KMS-11 (cell line): ENCODE results near the gene STARD13.

Source experiments
- H2AFZ ChIP-seq: fragments of 200-600 bp; sonication (generic); 2 replicates; pipeline ENCODE4 v1.6.1; 2016; ENCODE audit warnings: antibody characterized with exemption, mixed run types, low read depth
- H3K27ac ChIP-seq: fragments of 200-600 bp; sonication (generic); 2 replicates; pipeline ENCODE4 v1.6.1; 2016; ENCODE audit warnings: mild to moderate bottlenecking, mixed run types
- H3K27me3 ChIP-seq: fragments of 200-600 bp; sonication (generic); 2 replicates; pipeline ENCODE4 v1.6.1; 2017; ENCODE audit warnings: mild to moderate bottlenecking, low read depth, mixed run types, moderate library complexity; ENCODE audit not compliant: insufficient read depth
- H3K36me3 ChIP-seq: fragments of 200-600 bp; sonication (generic); 2 replicates; pipeline ENCODE4 v1.6.1; 2017; ENCODE audit warnings: mild to moderate bottlenecking, mixed run types; ENCODE audit not compliant: insufficient read depth
- H3K4me1 ChIP-seq: fragments of 200-600 bp; sonication (generic); 2 replicates; pipeline ENCODE4 v1.6.1; 2016; ENCODE audit warnings: mild to moderate bottlenecking, low read depth, mixed run types; ENCODE audit not compliant: poor library complexity, severe bottlenecking
- H3K4me2 ChIP-seq: fragments of 200-600 bp; sonication (generic); 2 replicates; pipeline ENCODE4 v1.7.0; 2016; ENCODE audit warnings: mild to moderate bottlenecking, mixed run types
- H3K4me3 ChIP-seq: fragments of 200-600 bp; sonication (generic); IDR thresholded peaks from 2 replicates; pipeline ENCODE4 v1.6.1; 2017; ENCODE audit warnings: low read depth, low read length, mixed read lengths; ENCODE audit not compliant: insufficient read depth
- H3K79me2 ChIP-seq: fragments of 200-600 bp; sonication (generic); 2 replicates; pipeline ENCODE4 v1.6.1; 2016; ENCODE audit warnings: low read depth, mixed run types; ENCODE audit not compliant: insufficient read depth
- H3K9ac ChIP-seq: fragments of 200-600 bp; sonication (generic); 2 replicates; pipeline ENCODE4 v1.6.1; 2016; ENCODE audit warnings: mild to moderate bottlenecking, mixed run types
- H4K20me1 ChIP-seq: fragments of 200-600 bp; sonication (generic); 2 replicates; pipeline ENCODE4 v1.6.1; 2016; ENCODE audit warnings: mild to moderate bottlenecking, mixed run types; ENCODE audit not compliant: insufficient read depth
- CTCF ChIP-seq: fragments of 200-600 bp; sonication (generic); conservative IDR thresholded peaks from 2 replicates; pipeline ENCODE4 v1.6.1; 2017; ENCODE audit warnings: low read depth, mild to moderate bottlenecking, antibody characterized with exemption, low read length, moderate library complexity, mixed read lengths

The STARD13 gene

GRCh38 chr13:33106656-33107360 lies 178.7 kb downstream of the STARD13 start:
- Histone ChIP-seq H3K27me3 (no peaks in the 10 kb centered on the region), H3K4me3 (no peak overlapping the region), H3K36me3 (no peaks in the 10 kb centered on the region), H3K9ac (no peak overlapping the region), H4K20me1 (no peaks in the 10 kb centered on the region), H3K4me2 (no peak overlapping the region), H2AFZ (no peak overlapping the region), H3K79me2 (no peaks in the 10 kb centered on the region), H3K4me1 (no peaks in the 10 kb centered on the region), H3K27ac (no peak overlapping the region)
- no peak for TF ChIP-seq CTCF

GRCh38 chr13:33105387-33106005 lies 180.1 kb downstream of the STARD13 start:
- Histone ChIP-seq H3K27me3 (no peaks in the 10 kb centered on the region), H3K36me3 (no peaks in the 10 kb centered on the region), H2AFZ (no peak overlapping the region), H3K27ac (no peak overlapping the region), H4K20me1 (no peaks in the 10 kb centered on the region), H3K79me2 (no peaks in the 10 kb centered on the region), H3K4me1 (no peaks in the 10 kb centered on the region), H3K9ac (no peak overlapping the region), H3K4me2 (no peak overlapping the region), H3K4me3 (no peak overlapping the region)
- TF ChIP-seq CTCF = no peak

- Histone ChIP-seq H3K27me3 (no peaks in the 10 kb centered on the region), H3K79me2 (no peaks in the 10 kb centered on the region), H3K27ac (no peak overlapping the region), H4K20me1 (no peaks in the 10 kb centered on the region), H3K4me2 (no peak overlapping the region), H3K4me1 (no peaks in the 10 kb centered on the region), H3K9ac (no peak overlapping the region), H2AFZ (no peak overlapping the region), H3K4me3 (no peak overlapping the region), H3K36me3 (no peaks in the 10 kb centered on the region)
- TF ChIP-seq CTCF = no peak
Observed at GRCh38 chr13:33103457-33103856, 182.1 kb downstream of the STARD13 start.

- Histone ChIP-seq H3K4me1 (no peaks in the 10 kb centered on the region), H3K4me2 (no peak overlapping the region), H3K9ac (no peak overlapping the region), H4K20me1 (no peaks in the 10 kb centered on the region), H2AFZ (no peak overlapping the region), H3K36me3 (no peaks in the 10 kb centered on the region), H3K27me3 (no peaks in the 10 kb centered on the region), H3K4me3 (no peak overlapping the region), H3K79me2 (no peaks in the 10 kb centered on the region), H3K27ac (no peak overlapping the region)
- no peak for TF ChIP-seq CTCF
Observed at GRCh38 chr13:33101835-33102234, 183.7 kb downstream of the STARD13 start.
